Activated CD4-positive, CD25-positive, alpha-beta regulatory T cell treated with anti-CD3 and anti-CD28 coated beads, Interleukin-2, amount 50 U/mL, for 72 hours (primary cell): ENCODE results near the gene CCT8.

Experiments
- DNase-seq: peaks from one replicate; pipeline ENCODE4 v3.0.0; 2021

CCT8 gene

DNA sequence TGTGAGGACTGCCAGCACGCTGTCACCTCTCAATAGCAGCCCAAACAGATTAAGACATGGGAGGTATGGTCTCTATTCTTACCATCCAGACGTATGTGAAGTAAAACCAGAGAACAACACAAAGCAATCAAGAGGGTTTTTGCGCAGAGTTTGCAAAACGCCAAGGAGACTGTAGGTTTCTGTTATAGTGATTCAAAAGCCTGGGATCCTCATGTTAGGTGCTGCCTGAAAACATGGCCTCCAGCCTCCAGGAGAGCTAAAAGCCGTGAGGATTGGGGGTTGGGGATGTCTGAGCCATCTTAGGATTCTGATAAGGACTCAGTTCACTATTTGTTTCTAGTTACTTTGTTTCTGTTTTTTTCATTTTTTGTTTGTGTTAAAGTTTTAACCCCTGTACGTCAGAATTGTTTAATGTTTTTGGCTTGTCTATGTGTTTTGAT is 4.2 kb upstream of the CCT8 start:
- no peak for DNase-seq

DNA sequence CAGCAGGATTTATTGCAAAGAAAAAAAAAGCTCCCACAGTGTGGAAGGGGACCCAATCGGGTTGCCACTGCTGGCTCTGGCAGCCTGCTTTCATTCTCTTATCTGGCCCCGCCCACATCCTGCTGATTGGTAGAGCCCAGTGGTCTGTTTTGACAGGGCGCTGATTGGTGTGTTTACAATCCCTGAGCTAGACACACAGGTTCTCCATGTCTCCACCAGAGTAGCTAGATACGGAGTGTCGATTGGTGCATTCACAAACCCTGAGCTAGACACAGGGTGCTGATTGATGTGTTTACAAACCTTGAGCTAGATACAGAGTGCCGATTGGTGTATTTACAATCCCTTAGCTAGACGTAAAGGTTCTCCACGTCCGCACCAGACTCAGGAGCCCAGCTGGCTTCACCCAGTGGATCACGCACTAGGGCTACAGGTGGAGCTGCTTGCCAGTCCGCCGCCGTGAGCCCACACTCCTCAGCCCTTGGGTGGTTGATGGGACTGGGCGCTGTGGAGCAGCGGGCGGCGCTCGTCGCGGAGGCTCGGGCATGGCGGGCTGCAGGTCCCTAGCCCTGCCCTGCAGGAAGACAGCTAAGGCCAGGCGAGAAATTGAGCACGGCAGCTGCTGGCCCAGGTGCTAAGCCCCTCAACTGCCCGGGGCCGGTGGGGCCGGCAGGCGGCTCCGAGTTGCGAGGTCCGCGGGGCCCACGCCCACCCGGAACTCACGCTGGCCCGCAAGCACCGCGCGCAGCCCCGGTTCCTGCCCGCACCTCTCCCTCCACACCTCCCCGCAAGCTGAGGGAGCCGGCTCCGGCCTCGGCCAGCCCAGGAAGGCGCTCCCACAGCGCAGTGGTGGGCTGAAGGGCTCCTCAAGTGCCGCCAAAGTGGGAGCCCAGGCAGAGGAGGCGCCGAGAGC is 3.5 kb upstream of the CCT8 start:
- DNase-seq = peak; percentile 61

DNA sequence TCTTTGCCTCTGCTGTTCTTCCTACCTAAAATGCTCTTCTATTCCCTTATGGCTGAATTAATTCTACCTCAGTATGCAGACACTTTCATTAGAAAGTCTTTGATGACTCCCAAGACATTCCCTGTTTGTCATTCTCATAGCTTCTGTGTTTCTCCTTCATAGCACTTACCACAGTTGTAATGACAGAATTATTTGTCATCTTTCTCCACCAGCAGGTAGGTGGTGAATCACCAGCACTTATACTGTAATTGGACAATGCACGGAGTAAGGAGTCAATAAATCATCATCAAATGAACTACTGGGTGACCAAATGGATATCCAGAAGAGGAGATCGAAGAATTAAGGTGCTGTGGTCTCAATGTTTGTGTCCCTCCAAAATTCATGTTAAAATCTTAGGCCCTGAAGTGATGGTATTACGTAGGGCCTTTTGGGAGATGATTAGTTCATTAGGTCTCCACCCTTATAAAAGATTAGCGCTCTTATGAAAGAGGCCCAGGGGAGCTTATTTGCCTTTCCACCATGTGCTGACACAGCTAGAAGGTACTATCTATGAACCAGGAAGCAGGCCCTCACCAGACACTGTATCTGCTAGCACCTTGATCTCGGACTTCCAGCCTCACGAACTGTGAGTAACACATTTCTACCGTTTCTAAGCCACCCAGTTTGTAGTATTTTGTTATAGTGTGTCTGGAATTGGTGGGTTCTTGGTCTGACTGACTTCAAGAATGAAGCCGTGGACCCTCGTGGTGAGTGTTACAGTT is 2.4 kb upstream of the CCT8 start:
- DNase-seq = no peak

DNA sequence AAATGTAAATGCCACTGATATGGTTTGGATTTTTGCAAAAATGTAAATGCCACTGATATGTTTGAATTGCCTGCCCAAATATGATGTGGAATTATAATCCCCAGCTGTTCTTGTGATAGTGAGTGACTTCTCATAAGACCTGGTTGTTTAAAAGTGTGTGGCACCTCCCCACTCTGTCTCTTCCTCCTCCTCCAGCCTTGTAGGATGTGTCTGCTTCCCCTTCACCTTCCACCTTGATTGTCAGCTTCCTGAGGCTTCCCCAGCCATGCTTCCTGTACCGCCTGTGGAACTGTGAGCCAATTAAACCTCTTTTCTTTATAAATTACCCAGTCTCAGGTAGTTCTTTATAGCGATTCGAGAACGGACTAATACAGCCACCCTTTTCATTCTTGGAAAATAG is 1.3 kb upstream of the CCT8 start:
- no peak for DNase-seq

GRCh38 chr21:29074007-29074376 is 544 bp upstream of the CCT8 start:
- no peak for DNase-seq

DNA sequence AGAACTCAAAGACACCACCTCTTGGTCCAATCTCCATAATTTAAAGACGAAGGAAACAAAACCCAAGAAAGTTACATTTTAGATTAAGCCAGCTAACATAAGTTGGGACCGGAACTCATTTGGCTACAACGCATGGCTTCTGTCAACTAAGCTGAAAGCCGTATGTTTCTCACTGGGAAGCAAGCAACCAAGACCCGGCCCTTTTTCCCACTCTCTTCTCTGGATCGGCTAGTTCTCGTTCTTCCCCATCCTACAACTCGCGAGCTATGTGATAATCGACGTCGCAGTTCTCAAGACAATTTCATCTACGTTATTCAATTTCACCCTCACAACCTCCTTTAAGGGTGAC is 601 bp downstream of the CCT8 start:
- no peak for DNase-seq

- no peak for DNase-seq
These were observed 8.5 kb downstream of the CCT8 start for GRCh38 chr21:29064850-29065481.

DNA sequence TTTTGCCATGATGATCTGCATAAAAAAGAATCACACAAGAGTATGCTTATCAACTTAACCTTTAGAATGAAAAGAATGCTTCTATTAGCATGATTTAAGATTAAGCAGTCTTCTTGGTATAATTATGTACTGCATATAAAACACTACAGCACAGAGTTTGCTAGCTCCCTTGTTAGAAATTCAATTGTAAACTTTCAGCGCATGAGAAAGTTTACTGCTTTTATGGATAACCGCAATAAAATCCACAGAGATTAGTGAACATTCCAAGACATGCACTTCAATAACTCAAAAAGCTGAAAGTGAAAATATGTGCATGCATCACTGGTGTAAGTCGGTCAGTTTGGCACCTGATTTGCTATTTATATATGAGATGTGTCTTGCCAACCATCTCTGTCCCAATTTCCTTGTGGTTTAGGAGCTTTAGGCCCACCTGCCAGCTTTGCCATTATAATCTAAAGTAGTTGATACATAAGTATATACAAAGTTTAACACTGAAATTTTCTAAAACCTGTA is 16.9 kb downstream of the CCT8 start:
- no peak for DNase-seq

DNA sequence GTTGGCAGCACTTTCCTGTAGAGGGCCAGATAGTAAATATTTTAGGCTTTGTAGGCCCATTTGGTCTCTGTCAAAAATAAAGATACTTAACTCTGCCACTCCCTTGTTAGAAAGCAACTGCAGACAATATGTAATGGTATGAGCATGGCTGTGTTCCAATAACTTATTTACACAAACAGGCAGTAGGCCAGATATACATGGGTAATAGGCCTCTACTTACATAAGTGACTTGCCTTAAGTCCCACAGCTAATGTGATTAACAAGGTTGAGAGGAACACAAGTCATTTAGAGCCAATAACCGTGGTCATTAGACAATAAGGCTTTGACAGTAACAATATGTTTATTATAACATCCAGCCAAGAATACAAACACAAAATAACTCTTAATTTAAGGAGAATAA is 17.4 kb downstream of the CCT8 start:
- no peak for DNase-seq

GRCh38 chr21:29055080-29055479 is 18.4 kb downstream of the CCT8 start:
- no peak for DNase-seq

- DNase-seq = no peak
These were observed 19.8 kb downstream of the CCT8 start for GRCh38 chr21:29053656-29054055.

GRCh38 chr21:29053011-29053553 is 20.4 kb downstream of the CCT8 start:
- DNase-seq = no peak

GRCh38 chr21:29052224-29052623 is 21.2 kb downstream of the CCT8 start:
- no peak for DNase-seq

- DNase-seq = no peak
These were observed 38.8 kb downstream of the CCT8 start for GRCh38 chr21:29034678-29035077.

DNA sequence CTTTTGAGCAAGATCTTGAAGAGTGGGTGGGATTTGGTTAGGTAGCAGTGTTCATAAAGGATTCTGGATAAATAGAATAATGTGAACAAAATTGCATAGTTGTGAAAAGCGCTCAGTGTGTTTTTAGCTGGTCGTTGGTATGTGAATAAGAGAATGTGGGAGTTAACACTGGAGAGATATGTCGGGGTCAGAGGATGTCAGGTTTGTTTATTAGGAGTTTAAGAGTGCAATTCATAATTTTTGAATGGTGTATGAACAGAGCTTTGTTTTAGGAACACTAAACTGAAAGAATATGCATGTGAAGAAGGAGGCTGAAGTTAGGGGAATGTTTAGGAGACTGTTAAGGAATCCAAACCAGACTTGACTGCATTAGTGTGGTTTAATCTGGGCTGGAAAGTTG is 39.6 kb downstream of the CCT8 start:
- no peak for DNase-seq

- DNase-seq = no peak
These were observed 40.1 kb downstream of the CCT8 start for GRCh38 chr21:29033301-29033700.

DNA sequence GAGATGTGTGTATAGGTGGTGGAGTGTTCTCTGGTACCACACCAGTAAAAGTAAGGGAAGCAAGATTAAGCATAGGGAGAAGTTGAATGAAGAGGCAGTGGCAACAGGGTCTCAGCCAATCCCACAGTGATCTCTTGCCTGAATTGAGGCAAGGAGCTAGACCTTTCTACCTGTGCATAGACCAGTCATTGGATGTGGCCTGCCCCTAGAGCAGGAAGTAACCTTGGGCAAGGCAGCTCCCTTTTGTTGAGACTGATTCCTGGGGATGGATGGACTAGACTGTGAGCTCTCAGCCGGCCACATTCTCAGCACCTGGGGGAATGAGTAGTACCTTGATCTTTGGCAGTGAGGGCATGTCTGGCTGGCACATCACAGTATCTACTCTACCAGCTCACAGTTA is 42.5 kb downstream of the CCT8 start:
- DNase-seq = no peak

DNA sequence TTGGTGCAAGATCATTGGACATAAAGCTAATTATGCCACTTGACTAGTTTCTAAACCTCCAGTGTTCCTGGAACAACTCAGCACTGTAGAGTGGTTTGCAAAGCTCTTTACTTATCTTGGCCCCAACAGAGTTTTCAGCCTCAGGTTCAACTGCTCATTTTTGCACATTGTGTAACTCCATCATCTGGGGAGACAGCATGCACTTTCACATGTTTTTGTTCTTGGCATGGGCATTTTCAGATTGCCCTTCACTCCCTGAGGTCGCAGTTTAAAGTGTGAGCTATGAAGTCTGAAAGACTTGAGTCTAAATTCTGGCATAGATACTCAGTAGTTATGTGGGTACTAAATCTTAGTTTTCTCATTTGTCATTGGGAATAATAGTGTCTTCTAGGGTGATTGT is 43.9 kb downstream of the CCT8 start:
- no peak for DNase-seq

- no peak for DNase-seq
These were observed 48.1 kb downstream of the CCT8 start for GRCh38 chr21:29025328-29025713.

- DNase-seq = peak; percentile 94
These were observed 48.7 kb downstream of the CCT8 start, which contains the start of gene USP16 for GRCh38 chr21:29024474-29025327. TSS of gene USP16 (plus strand) at chr21:29024668. CDS start at chr21:29027914, 3,246 bp downstream.

GRCh38 chr21:29022166-29022565 is 51.3 kb downstream of the CCT8 start:
- no peak for DNase-seq

GRCh38 chr21:29018540-29018939 is 54.9 kb downstream of the CCT8 start:
- DNase-seq = no peak
